ENCODE data around the gene SIGLEC7.

Gene SIGLEC7

DNA sequence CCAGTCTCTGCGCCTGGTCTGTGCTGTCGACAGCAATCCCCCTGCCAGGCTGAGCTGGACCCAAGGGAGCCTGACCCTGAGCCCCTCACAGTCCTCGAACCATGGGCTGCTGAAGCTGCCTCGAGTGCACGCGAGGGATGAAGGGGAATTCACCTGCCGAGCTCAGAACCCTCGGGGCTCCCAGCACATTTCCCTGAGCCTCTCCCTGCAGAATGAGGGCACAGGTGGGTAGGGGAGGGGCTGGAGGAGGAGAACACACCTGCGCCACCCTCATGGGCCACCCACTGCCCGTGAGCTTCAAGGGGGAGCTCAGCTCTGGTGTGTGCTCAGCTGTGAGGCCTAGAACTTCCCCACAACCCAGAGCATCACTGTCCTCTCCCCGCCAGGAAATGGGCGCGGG is 44.2 kb downstream of the SIGLEC7 start:
- H3K36me3 ChIP-seq (replicated peaks; ENCODE audit: insufficient read depth, low read length): no peaks in the 10 kb centered on the region
- no peaks in the 10 kb centered on the region for H3K4me1 ChIP-seq (ENCODE audit: low read length)
- no peaks in the 10 kb centered on the region for H3K9me2 ChIP-seq (replicated peaks; ENCODE audit: insufficient read depth, low read length)
- no peak overlapping the region for H3K4me3 ChIP-seq (ENCODE audit: low read length)
- H3F3A ChIP-seq (ENCODE audit: insufficient read depth, low read length): no peaks in the 10 kb centered on the region
- H3K27me3 ChIP-seq (replicated peaks; ENCODE audit: insufficient read depth, low read length): no peaks in the 10 kb centered on the region; the same call in 1 of the 2 replicates
- no peak overlapping the region for H2AFZ ChIP-seq (ENCODE audit: low read length)
- no peak for DNase-seq
- H4K20me1 ChIP-seq (ENCODE audit: insufficient read depth, low read length): no peaks in the 10 kb centered on the region
- TF ChIP-seq EZH2phosphoT487 (IDR thresholded peaks at IDR 0.05; ENCODE audit: low read length): no peak
- H3K9ac ChIP-seq (ENCODE audit: low read length): no peak overlapping the region
- no peaks in the 10 kb centered on the region for H3K79me2 ChIP-seq (ENCODE audit: low read length)
- H3K4me2 ChIP-seq (ENCODE audit: low read depth, low read length): no peak overlapping the region
- no peaks in the 10 kb centered on the region for H3K9me3 ChIP-seq (replicated peaks; ENCODE audit: insufficient read depth, low read length)
- H3K27ac ChIP-seq (ENCODE audit: low read length): no peak overlapping the region

DNA sequence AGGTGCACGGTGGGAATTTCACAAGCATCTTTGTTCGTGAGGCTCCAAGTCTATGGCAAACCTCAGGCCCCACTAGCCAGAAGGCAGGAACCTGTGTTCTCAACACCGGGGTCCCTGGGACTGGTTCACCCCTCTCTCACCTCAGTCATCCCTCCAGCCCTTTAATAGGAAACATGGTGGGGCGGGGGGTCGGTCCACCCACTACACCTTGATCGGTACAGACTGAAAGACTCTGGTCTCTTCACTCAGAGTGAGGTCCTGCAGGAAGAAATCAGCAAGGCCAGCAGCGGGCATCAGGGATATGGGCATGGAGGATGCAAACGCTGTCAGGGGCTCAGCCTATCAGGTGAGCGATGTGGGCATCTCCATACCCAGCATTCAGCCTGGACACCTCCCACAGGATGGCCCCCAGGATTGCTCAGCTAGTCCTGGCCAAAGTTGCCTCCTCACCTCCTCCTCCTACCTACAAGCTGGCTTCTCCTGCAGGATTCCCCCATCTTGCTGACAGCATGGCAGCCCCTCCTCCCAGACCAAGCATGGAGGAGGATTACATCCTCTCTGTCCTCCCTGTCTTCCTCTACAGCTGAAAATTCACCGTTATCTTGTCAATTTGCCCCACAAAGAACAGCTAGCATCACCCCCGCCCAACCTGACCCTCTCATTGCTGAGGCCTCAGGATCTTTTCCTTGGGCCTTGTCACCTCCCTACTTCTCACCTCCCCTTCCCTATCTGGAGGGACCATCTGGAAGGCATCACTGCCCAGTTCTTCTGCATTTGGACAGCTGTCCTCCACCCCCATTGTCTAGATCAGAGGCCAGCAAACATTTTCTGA is 45.5 kb downstream of the SIGLEC7 start:
- Histone ChIP-seq H2AFZ (ENCODE audit: low read length) (no peak overlapping the region), H3F3A (ENCODE audit: insufficient read depth, low read length) (no peaks in the 10 kb centered on the region), H3K9me2 (replicated peaks; ENCODE audit: insufficient read depth, low read length) (no peaks in the 10 kb centered on the region), H3K9ac (ENCODE audit: low read length) (no peak overlapping the region), H3K79me2 (ENCODE audit: low read length) (no peaks in the 10 kb centered on the region), H3K4me1 (ENCODE audit: low read length) (no peaks in the 10 kb centered on the region), H3K36me3 (replicated peaks; ENCODE audit: insufficient read depth, low read length) (no peaks in the 10 kb centered on the region), H3K27ac (ENCODE audit: low read length) (no peak overlapping the region), H3K4me3 (ENCODE audit: low read length) (no peak overlapping the region), H4K20me1 (ENCODE audit: insufficient read depth, low read length) (no peaks in the 10 kb centered on the region), H3K4me2 (ENCODE audit: low read depth, low read length) (no peak overlapping the region), H3K9me3 (replicated peaks; ENCODE audit: insufficient read depth, low read length) (no peaks in the 10 kb centered on the region), H3K27me3 (replicated peaks; ENCODE audit: insufficient read depth, low read length) (peaks cover 4% of the 10 kb centered on the region; the same call in 1 of the 2 replicates)
- TF ChIP-seq, protein P1, sequence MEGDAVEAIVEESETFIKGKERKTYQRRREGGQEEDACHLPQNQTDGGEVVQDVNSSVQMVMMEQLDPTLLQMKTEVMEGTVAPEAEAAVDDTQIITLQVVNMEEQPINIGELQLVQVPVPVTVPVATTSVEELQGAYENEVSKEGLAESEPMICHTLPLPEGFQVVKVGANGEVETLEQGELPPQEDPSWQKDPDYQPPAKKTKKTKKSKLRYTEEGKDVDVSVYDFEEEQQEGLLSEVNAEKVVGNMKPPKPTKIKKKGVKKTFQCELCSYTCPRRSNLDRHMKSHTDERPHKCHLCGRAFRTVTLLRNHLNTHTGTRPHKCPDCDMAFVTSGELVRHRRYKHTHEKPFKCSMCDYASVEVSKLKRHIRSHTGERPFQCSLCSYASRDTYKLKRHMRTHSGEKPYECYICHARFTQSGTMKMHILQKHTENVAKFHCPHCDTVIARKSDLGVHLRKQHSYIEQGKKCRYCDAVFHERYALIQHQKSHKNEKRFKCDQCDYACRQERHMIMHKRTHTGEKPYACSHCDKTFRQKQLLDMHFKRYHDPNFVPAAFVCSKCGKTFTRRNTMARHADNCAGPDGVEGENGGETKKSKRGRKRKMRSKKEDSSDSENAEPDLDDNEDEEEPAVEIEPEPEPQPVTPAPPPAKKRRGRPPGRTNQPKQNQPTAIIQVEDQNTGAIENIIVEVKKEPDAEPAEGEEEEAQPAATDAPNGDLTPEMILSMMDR (IDR thresholded peaks at IDR 0.05; ENCODE audit: low read length): no peak
- no peak for TF ChIP-seq EZH2 (optimal IDR thresholded peaks at IDR 0.05; ENCODE audit: low read depth, low read length)
- TF ChIP-seq EZH2phosphoT487 (IDR thresholded peaks at IDR 0.05; ENCODE audit: low read length): no peak
- no peak for DNase-seq

DNA sequence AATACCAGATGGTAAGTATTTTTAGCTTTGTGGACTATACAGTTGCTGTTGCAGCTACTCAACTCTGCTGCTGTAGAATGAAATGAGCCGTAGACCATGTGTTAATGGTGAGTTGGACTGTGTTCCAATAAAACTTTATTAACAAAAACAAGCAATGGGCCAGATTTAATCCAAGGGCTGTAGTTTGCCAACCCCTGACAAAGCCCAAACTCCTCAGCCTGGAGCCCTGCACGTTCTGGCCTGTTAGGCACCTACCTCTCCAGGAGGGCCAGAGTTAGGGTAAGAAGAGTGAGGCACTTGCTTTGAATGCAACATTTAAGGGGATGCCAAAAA is 46.1 kb downstream of the SIGLEC7 start:
- no peaks in the 10 kb centered on the region for H3K36me3 ChIP-seq (replicated peaks; ENCODE audit: insufficient read depth, low read length)
- H3F3A ChIP-seq (ENCODE audit: insufficient read depth, low read length): no peaks in the 10 kb centered on the region
- TF ChIP-seq, protein P1 (IDR thresholded peaks at IDR 0.05; ENCODE audit: low read length): no peak
- TF ChIP-seq EZH2phosphoT487 (IDR thresholded peaks at IDR 0.05; ENCODE audit: low read length) (no peak), EZH2 (optimal IDR thresholded peaks at IDR 0.05; ENCODE audit: low read depth, low read length) (no peak)
- H3K4me3 ChIP-seq (ENCODE audit: low read length): no peak overlapping the region
- H3K9me3 ChIP-seq (replicated peaks; ENCODE audit: insufficient read depth, low read length): no peaks in the 10 kb centered on the region
- H3K27me3 ChIP-seq (replicated peaks; ENCODE audit: insufficient read depth, low read length): peaks cover 4% of the 10 kb centered on the region; the same call in 1 of the 2 replicates
- no peak overlapping the region for H2AFZ ChIP-seq (ENCODE audit: low read length)
- H3K9me2 ChIP-seq (replicated peaks; ENCODE audit: insufficient read depth, low read length): no peaks in the 10 kb centered on the region
- no peak overlapping the region for H3K9ac ChIP-seq (ENCODE audit: low read length)
- H3K79me2 ChIP-seq (ENCODE audit: low read length): no peaks in the 10 kb centered on the region
- H3K4me2 ChIP-seq (ENCODE audit: low read depth, low read length): no peak overlapping the region
- no peak for DNase-seq
- no peaks in the 10 kb centered on the region for H4K20me1 ChIP-seq (ENCODE audit: insufficient read depth, low read length)
- no peak overlapping the region for H3K27ac ChIP-seq (ENCODE audit: low read length)
- H3K4me1 ChIP-seq (ENCODE audit: low read length): no peaks in the 10 kb centered on the region

DNA sequence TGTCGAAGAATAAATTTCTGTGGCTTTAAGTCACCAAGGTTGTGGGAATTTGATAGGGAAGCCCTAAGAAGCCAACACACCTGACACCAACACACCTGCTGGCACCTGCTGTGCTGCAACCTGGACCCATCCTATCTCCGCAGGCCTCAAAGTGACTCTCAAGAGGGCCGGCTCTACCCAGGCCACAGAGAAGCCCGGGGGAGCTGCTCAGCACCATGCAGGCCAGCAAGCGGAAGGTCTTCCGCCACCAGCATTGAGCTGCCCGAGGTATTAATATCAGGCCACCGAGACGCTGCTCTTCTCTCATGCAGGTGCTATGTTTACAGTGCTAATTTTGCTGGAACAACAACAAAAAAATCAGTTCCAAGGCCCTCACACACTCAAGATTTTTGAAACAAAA is 50.6 kb downstream of the SIGLEC7 start:
- no peak overlapping the region for H3K4me2 ChIP-seq (ENCODE audit: low read depth, low read length)
- TF ChIP-seq, protein P1 (IDR thresholded peaks at IDR 0.05; ENCODE audit: low read length): no peak
- TF ChIP-seq EZH2phosphoT487 (IDR thresholded peaks at IDR 0.05; ENCODE audit: low read length): no peak
- no peak for TF ChIP-seq EZH2 (optimal IDR thresholded peaks at IDR 0.05; ENCODE audit: low read depth, low read length)
- no peaks in the 10 kb centered on the region for H3K9me3 ChIP-seq (replicated peaks; ENCODE audit: insufficient read depth, low read length)
- DNase-seq: no peak
- no peak overlapping the region for H3K27ac ChIP-seq (ENCODE audit: low read length)
- no peaks in the 10 kb centered on the region for H3K9me2 ChIP-seq (replicated peaks; ENCODE audit: insufficient read depth, low read length)
- no peak overlapping the region for H2AFZ ChIP-seq (ENCODE audit: low read length)
- H3K4me1 ChIP-seq (ENCODE audit: low read length): no peaks in the 10 kb centered on the region
- no peaks in the 10 kb centered on the region for H3F3A ChIP-seq (ENCODE audit: insufficient read depth, low read length)
- no peaks in the 10 kb centered on the region for H3K79me2 ChIP-seq (ENCODE audit: low read length)
- no peak overlapping the region for H3K4me3 ChIP-seq (ENCODE audit: low read length)
- no peak overlapping the region for H3K9ac ChIP-seq (ENCODE audit: low read length)
- H3K27me3 ChIP-seq (replicated peaks; ENCODE audit: insufficient read depth, low read length): peaks cover 4% of the 10 kb centered on the region; the same call in 1 of the 2 replicates
- H3K36me3 ChIP-seq (replicated peaks; ENCODE audit: insufficient read depth, low read length): no peaks in the 10 kb centered on the region
- no peaks in the 10 kb centered on the region for H4K20me1 ChIP-seq (ENCODE audit: insufficient read depth, low read length)
